Erythroblast (primary cell): ENCODE measurements around the gene PODXL.
A peak's percentile ranks its signal among the peaks of the same experiment; 100 is the strongest.
"Not testable (repeated sequence)": the region's sequence is repeated elsewhere in the genome, so short reads cannot be mapped to it uniquely, and the experiment has no call there.

Source experiments
- DNase-seq, 2 experiments: peaks; one replicate each; lab custom pipeline; 2025; lab: John Stamatoyannopoulos, UW
- GATA1 ChIP-seq: IDR thresholded peaks from 2 replicates; pipeline ENCODE4 v1.6.1; 2011; ENCODE audit warnings: low read depth, mild to moderate bottlenecking, control low read depth, low read length, moderate library complexity
- POLR2A ChIP-seq: IDR thresholded peaks from 2 replicates; pipeline ENCODE4 v1.6.1; 2011; ENCODE audit warnings: mild to moderate bottlenecking, low read length

The PODXL gene

DNA sequence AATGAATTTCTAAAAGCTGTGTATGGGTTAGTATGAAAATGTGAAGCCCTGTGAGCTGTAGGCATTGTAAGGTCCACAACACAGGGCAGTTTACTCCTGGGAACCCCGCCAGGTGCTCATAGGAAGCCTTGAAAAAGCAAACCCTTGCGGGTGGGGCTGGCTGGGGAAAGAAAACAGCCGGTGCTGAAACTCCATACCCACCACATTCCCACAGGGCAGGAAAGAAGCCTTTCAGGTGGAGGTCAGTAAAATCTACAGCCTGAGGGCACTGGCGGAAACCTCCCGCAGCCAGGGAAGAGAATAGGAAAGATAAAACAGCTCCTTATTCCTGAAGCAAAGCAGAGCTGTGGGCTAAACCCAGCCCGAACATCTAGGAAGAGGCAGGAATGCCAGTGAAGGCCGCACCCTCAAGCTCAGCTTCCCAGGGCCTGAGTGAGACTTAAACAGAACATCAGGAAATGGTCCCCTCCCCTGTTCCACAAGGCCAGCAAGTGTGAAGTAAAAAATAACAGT is 34.7 kb downstream of the PODXL start:
- no peak for DNase-seq
- TF ChIP-seq GATA1 (no peak), POLR2A (no peak)

DNA sequence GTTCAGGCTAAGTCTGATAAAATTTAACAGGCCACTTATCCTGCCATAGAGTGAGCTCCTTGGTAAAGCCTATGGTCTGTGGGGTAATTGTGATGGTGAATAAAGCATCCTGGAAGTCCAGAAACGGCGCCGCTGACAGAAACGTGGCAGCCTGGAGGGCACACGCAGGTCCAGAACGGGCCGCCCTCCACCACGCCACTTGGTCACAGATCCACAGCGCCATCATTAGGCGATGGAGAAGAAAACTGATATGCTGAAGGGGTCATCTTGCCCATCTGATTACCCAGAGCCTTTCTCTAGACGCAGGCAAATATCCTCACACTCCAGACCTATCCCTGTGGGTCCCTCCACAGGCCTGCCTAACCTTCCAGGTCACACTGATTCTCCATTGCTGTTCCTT is 37.8 kb downstream of the PODXL start:
- DNase-seq, result no peak

DNA sequence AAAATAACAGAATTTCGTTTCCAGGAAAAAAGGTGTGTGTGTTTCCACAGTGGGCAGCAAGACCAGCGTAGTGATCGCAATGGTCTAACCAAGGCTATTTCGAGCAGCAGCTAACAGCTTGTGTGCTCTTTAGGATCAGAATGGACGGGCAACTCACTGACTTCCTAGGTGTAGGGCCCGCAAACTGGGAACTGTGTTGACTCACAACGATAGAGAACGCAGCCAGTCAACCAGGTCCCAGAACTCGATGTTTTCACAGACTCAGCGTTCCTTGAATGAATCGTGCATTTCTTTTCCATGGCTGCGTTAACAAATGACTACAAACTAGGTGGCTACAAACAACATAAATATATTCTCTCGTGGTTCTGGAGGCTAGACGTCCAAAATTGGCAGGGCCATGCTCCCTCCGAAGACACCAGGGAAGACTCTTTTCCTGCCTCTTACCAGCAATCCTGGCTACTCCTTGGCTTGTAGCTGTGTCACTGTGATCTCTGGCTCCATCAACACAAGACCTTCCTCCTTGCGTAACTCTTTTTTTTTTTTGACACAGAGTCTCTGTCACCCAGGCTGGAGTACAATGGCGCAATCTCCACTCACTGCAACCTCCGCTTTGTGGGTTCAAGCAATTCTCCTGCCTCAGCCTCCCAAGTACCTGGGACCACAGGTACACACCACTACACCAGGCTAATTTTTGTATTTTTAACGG is 39.1 kb downstream of the PODXL start:
- no peak for DNase-seq
- no peak for TF ChIP-seq POLR2A
- TF ChIP-seq GATA1, result no peak

More for the DNA sequence above, 37.8 kb downstream of the PODXL start:
- TF ChIP-seq POLR2A (no peak), GATA1 (no peak)

DNA sequence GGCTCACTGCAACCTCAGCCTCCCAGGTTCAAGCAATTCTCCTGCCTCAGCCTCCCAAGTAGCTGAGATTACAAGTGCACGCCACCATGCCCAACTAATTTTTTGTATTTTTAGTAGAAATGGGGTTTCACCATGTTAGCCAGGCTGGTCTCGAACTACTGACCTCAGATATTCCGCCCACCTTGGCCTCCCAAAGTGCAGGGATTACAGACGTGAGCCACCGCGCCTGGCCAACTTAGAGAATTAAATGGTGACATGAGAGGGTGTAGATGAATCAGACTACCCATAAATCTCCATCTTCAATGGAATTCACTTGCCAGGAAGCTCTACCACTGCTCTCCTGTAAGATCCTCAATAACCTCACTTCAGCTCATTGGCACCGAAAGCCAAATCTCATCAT is 41.0 kb downstream of the PODXL start:
- not testable (repeated sequence) for DNase-seq

DNA sequence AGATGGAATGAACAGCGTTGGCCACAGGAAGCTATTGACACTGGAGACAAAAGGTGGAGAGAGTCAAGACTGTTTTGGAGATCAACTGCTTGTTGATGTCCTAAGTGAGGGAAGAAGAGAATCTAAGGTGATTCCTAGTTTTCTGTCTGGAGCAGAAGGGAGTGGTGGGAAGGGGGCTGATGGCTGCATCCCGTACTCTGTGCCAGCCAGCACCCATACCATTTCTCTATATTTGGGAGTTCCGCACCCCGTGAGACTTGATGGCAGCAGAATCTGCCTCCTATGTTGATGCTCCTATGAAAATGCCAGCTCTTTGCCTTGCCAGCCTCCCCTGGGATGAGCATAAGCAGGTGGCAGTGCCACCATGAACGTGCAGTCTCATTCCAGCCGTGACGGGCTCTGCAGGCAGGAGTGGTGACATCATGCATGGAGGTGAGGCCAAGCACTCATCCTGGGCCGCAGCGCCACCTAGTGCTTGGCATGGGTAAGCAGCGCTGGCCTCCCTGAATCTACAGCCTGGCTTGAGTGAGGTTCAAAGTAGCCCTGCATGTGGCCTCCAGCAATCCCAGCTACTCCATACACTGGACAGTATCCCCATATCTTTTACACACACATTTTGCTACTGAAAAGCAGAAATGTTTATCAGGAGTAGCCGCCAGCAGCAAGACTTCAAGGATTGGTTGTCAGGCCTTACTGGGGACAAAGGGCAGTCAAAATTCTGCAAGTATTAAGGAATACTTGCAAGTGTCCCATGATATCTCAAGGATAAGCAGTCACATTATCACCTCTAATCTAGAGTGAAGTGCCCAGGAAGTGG is 43.0 kb downstream of the PODXL start:
- no peak for TF ChIP-seq GATA1
- TF ChIP-seq POLR2A, result no peak

DNA sequence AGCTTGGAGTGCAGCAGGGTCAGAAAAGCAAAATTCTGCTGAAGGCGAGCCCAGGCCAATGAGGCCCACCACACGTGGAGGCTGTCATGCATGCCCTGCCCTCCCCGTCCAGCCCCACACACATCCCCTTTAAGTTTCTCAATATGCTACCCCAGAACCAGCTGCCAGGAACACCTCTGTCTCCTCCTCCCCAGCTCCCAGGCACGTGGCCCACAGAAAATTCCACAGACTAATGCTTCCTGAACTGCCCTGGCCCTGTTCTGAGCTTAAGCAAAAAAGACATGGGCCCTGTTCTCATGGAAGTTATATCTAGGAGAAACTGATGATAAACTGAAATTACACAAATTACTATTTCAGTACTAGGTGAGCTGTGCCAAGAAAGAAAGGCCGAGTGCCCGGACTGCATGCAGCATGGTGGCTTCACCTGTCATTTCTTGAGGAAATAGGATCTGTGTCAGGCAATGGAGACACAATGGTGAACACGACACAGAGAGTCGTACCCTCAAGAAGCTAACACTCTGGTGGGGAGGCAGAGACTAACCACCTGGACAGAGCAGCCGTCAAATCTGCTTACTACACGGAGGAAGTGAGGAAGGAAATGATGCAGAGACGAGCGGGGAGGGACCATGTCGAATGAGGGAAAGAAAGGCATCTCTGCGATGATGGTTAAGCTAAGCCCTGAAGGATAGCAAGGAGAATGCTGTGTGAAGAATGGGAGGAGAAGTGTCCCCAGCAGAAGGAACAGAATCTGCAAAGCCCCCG is 44.5 kb downstream of the PODXL start:
- no peak for DNase-seq
- TF ChIP-seq POLR2A, result no peak
- no peak for TF ChIP-seq GATA1

More for the DNA sequence above, 43.0 kb downstream of the PODXL start:
- DNase-seq, result peak; percentile 77 to 89

DNA sequence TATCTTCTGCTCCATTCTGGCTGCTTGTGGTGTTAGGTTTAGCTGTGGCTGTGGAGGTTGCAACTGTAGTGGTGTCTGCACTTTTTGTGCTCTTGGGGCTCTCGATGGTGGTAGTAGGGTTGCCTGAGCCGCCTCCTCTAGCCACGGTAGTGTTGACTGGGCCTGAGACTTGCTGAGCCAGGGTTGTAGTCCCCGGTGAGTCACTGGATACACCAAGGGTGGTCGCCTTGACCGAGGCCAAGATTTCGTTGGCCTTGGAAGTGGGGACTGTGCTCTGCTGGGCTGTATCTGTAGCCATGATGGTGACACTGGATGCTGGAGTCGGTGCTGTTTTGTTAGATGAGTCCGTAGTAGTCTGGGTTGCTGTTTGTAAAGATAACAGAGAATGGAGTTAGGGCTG is 45.4 kb downstream of the PODXL start:
- DNase-seq, result no peak
- no peak for TF ChIP-seq POLR2A
- no peak for TF ChIP-seq GATA1

DNA sequence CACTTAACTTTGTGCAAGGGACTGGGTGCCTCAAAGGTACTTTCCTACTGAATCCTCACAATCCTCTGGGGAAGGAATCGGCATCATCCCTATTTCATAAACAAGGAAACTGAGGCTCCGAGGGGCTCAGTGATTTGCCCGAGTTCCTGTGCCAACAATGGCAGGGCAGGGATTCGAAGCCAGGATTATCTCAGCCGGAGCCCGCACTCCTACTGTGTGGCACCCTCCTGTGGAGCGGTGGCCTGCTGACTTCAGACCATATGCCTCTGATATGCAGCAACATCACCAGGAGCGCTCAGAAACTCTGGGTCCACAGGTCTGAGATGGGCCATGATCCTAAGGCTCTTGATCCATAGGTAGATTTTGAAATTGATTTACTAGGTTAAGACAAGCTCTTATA is 46.6 kb downstream of the PODXL start:
- no peak for DNase-seq
- no peak for TF ChIP-seq POLR2A
- no peak for TF ChIP-seq GATA1

DNA sequence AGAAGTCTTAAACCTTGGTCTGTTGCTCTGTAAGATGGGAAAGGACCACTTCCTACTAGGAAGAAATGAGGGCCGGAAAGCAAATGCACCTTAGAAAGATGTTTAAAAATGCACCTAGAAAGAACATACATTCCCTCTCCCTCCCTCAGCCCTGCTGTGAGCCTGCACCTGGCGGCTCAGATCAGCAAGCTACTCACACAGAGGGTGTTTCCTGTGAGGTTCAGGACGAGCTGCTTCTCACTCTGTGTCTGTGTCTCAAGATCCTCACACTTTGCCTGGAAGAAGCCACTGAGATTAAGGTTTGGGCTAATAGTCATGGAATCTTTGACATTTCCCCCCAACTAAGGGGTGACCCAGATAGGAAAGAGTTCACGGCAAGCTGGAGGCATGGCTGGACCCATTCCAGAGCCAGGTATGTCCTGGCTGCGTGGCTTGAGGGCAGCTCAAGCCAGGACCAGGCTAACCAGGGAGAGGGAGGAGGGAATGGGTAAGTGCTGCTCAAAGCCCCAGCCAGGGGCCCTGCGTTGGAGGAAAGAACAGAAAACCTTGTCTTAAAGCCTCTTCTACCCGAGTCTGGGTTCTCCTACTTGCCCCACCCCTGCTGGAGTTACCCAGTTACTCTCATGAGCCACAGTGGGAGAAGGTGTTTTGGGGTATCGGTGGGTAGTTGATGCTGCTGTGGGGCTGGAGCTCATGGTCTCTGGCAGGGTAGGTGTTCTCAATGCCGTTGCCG is 47.5 kb downstream of the PODXL start:
- DNase-seq, result no peak
- TF ChIP-seq GATA1 (no peak), POLR2A (no peak)

DNA sequence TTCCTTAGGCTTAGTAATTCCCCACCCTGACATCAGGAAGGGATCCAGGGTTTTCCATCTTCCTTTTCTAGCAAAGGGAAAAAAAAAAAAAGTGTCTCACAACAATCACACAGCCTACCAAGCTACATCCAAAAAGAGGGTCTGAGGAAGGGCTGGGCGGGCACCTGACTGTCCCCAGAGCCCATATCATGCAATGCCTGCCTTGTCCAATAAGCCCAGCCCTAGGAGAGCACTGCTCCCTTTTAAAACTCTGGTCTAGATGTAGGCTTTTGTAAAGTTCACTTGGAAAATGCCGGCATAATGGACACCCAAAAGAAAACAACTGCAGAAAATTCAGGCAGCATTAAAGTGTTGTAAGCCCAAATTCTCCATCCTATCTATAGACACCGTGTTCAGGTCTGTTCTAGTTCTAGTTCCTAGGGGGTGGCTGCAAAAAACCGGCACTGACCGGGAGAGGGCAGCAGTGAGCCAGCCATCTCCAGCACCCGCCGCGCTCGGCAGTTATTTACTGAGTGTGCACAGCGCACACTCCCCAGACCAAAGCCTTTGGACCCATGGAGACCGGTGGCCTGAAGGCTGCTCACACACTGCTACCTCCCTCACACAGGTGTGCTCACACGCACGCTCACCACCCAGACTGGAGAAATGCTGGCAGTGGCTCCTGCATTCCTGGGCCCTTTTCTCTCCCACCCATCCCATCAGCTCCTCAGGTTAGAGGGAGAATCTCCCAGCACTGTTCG is 48.7 kb downstream of the PODXL start:
- DNase-seq, result peak; percentile 57 to 79
- TF ChIP-seq GATA1, result no peak
- TF ChIP-seq POLR2A, result no peak

DNA sequence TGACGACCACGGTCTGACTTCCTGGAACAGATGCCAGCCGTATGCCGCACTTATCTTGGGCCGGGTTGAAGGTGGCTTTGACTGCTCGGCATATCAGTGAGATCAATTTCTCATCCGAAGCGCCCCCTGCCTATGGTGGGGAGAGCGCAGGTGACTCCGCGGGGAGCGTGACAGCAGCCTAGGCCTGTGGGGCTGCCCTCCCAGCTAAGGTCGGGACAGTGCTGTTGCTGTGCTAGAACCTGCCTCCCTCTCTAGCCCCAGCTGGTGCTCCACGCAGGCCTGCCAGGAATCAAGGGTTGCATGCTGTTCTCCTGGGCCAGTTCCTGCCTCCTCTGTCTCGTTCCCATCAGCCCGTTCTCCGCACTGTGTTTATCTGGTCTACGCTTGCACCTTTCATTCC is 49.8 kb downstream of the PODXL start:
- no peak for TF ChIP-seq GATA1
- no peak for TF ChIP-seq POLR2A

DNA sequence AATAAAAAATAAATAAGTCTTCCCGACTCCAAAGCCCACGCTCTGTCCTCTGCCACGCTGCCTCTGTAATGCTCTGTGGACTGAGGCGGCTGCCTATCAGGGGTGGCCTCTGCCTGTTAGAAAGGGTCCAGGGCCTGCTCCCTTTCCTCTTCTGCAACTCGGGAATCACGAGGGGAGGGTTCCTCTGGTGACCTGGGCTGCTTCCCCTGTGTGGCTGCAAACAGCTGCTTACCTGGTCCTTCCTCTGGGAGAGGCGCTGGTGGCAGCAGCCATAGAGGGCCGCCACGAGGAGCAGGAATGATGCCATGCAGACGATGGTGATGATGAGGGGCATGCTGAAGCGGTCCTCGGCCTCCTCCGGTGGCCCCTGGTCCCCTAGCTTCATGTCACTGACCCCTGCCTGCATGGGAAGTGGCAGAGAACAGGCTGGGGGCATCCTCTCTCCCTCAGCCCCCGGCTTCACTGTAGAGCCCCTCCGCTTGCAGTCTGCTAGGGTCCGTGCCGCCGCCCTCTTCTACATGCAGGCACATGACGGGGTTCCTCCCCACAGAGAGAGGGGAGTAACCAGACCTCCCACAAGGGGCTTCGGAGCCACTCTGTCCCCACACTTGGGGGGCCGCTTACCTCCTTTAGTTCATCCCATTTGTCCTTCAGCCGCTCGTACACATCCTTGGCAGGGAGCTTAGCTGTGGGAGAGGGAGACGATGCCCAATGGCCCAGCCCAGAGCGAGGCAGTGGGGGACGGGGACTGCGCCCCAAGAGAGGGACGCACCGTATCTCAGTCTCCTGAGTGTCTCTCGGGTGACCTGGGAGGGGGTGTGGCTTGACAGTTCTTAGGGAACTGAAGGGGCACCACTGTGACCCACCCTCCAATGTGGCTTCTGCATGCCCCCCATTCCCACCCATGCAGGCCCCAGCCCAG is 50.5 kb downstream of the PODXL start:
- DNase-seq, result no peak
- TF ChIP-seq GATA1 (no peak), POLR2A (no peak)

More for the DNA sequence above, 49.8 kb downstream of the PODXL start:
- DNase-seq, result no peak

DNA sequence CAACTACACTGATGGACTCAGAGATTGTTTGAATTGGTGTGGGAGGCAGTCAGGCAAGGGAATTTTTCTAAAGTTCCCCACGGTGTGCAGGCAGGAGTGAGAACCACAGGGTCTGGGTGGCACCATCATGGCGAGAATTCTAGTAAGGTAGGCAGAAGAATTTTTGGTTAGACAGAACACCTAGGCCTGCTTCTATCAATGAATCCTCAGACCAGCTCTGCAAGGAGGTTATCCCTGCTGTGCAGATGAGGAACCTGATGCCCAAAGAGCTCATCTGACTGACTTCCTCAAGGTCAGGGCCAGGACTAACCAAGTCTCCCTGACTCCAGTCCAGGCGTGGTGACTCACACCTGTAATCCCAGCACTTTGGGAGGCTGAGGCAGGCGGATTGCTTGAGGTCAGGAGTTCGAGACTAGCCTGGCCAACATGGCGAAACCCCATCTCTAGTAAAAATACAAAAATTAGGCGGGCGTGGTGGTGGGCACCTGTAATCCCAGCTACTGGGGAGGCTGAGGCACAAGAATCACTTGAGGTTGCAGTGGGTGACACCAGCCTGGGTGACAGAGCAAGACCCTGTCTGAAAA is 51.3 kb downstream of the PODXL start:
- DNase-seq, result not testable (repeated sequence)
